Endothelial cell of umbilical vein (primary cell): ENCODE results near the gene DDRGK1. TPM values are rescaled to one million over a fixed set of nuclear protein-coding genes. Genes with fewer than 3 reads are reported as not detected.

Experiments
- BruUV-seq: library from RNA; stranded (reverse); fragments of 400-500 nt; replicated peaks from 2 replicates; lab custom pipeline; 2021; lab: Mats Ljungman, UMichigan
- CTCF ChIA-PET: fragments of 300-600, 350-600 bp; sonication (Branson Sonifier 250); formaldehyde crosslinking; loops from one replicate; lab custom pipeline; 2021; ENCODE audit warnings: antibody characterized with exemption, inconsistent platforms; lab: Charles Lee
- POLR2A ChIA-PET: fragments of 300-600, 350-600 bp; sonication (Branson Sonifier 250); formaldehyde crosslinking; loops from one replicate; lab custom pipeline; 2021; ENCODE audit warnings: antibody characterized with exemption, inconsistent platforms; lab: Charles Lee
- DNase-seq: peaks from one replicate; pipeline ENCODE4 v3.0.0-alpha.2; 2011; ENCODE audit warnings: low read depth, low spot score
- FAIRE-seq: peaks from 2 replicates; lab custom pipeline; 2011; peaks lifted over from hg19 to GRCh38; lab: Jason Lieb, UNC
- H2AFZ ChIP-seq: 2 replicates; pipeline ENCODE4 v1.6.0; 2012; ENCODE audit warnings: low read depth, low read length, control low read depth, inconsistent platforms
- H3K27ac ChIP-seq: 2 replicates; pipeline ENCODE4 v1.5.1; 2011; ENCODE audit warnings: low read depth, mild to moderate bottlenecking, control low read depth, low read length, moderate library complexity; ENCODE audit not compliant: insufficient read depth
- H3K27me3 ChIP-seq, 2 experiments: 2 replicates each; pipeline versions ENCODE4 v1.6.0 to v1.6.1; 2011; ENCODE audit warnings: low read length in 2 of 2, mixed read lengths in 1 of 2; ENCODE audit not compliant: control insufficient read depth in 2 of 2, insufficient read depth in 2 of 2
- H3K36me3 ChIP-seq, 2 experiments: 2 replicates in 1 of 2; 3 replicates in 1 of 2; pipeline ENCODE4 v1.5.1; 2011; ENCODE audit warnings: low read length in 2 of 2, mild to moderate bottlenecking in 1 of 2, moderate library complexity in 1 of 2; ENCODE audit not compliant: control insufficient read depth in 2 of 2, insufficient read depth in 2 of 2; ENCODE audit errors: extremely low read depth in 1 of 2
- H3K4me1 ChIP-seq: 3 replicates; pipeline ENCODE4 v1.5.1; 2011; ENCODE audit warnings: mild to moderate bottlenecking, low read length; ENCODE audit not compliant: control insufficient read depth, insufficient read depth; ENCODE audit errors: extremely low read depth
- H3K4me2 ChIP-seq: 2 replicates; pipeline ENCODE4 v1.6.1; 2011; ENCODE audit warnings: low read length, control low read depth, mixed read lengths; ENCODE audit not compliant: insufficient read depth
- H3K4me3 ChIP-seq, 3 experiments: fragments of 200-600 bp in 1 of 3; sonication (generic), shearing (Covaris generic) in 1 of 3; replicated peaks in 1 of 3; 2 replicates each; pipeline ENCODE4 v1.5.1; 2011 to 2016; ENCODE audit warnings: control low read depth in 3 of 3, low read length in 3 of 3, mild to moderate bottlenecking in 2 of 3, inconsistent platforms in 1 of 3, low read depth in 1 of 3, moderate library complexity in 1 of 3; ENCODE audit not compliant: insufficient read depth in 1 of 3
- H3K79me2 ChIP-seq: 2 replicates; pipeline ENCODE4 v1.6.0; 2012; ENCODE audit warnings: low read length, inconsistent platforms; ENCODE audit not compliant: control insufficient read depth, insufficient read depth
- H3K9ac ChIP-seq: replicated peaks from 2 replicates; pipeline ENCODE3; 2011; ENCODE audit warnings: low read length, control low read depth; ENCODE audit not compliant: insufficient read depth; ENCODE audit errors: extremely low read depth
- H3K9me1 ChIP-seq: replicated peaks from 3 replicates; pipeline ENCODE4 v1.6.0; 2011; ENCODE audit warnings: mild to moderate bottlenecking, low read length; ENCODE audit not compliant: control insufficient read depth, insufficient read depth; ENCODE audit errors: extremely low read depth
- H3K9me3 ChIP-seq: replicated peaks from 2 replicates; pipeline ENCODE4 v1.5.1; 2012; ENCODE audit warnings: low read length, inconsistent platforms; ENCODE audit not compliant: control insufficient read depth, insufficient read depth
- H4K20me1 ChIP-seq: replicated peaks from 2 replicates; pipeline ENCODE3; 2011; ENCODE audit warnings: mild to moderate bottlenecking, low read length; ENCODE audit not compliant: control insufficient read depth, insufficient read depth; ENCODE audit errors: extremely low read depth
- CTCF ChIP-seq, 2 donors: IDR thresholded peaks; 1 replicate in 1 of 2; 2 replicates in 1 of 2; pipeline ENCODE4 v1.5.1; 2011; ENCODE audit warnings: low read length in 2 of 2, mild to moderate bottlenecking in 2 of 2, moderate library complexity in 2 of 2, control low read depth in 1 of 2, inconsistent platforms in 1 of 2, low read depth in 1 of 2; ENCODE audit not compliant: insufficient read depth in 1 of 2; ENCODE audit errors: extremely low read depth in 1 of 2
- EZH2 ChIP-seq: IDR thresholded peaks from 2 replicates; pipeline ENCODE4 v1.6.1; 2012; ENCODE audit warnings: borderline replicate concordance, low read depth, mild to moderate bottlenecking, moderate library complexity, low read length, inconsistent platforms; ENCODE audit not compliant: severe bottlenecking
- FOS ChIP-seq: IDR thresholded peaks from 2 replicates; pipeline ENCODE4 v1.6.1; 2011; ENCODE audit warnings: mild to moderate bottlenecking, low read length, moderate library complexity, borderline replicate concordance; ENCODE audit not compliant: insufficient read depth
- GATA2 ChIP-seq: IDR thresholded peaks from 2 replicates; pipeline ENCODE4 v1.7.0; 2011; ENCODE audit warnings: low read depth, mild to moderate bottlenecking, moderate library complexity, mixed read lengths, low read length; ENCODE audit not compliant: insufficient read length, insufficient read depth
- JUN ChIP-seq: IDR thresholded peaks from 2 replicates; pipeline ENCODE4 v1.6.1; 2011; ENCODE audit warnings: borderline replicate concordance, low read depth; ENCODE audit not compliant: insufficient read length, insufficient read depth
- MAX ChIP-seq: IDR thresholded peaks from 2 replicates; pipeline ENCODE4 v1.6.1; 2011; ENCODE audit not compliant: insufficient read depth, insufficient read length
- MYC ChIP-seq: IDR thresholded peaks from one replicate; pipeline ENCODE4 v1.6.1; 2011; ENCODE audit warnings: mild to moderate bottlenecking, low read depth, low read length
- POLR2A ChIP-seq: IDR thresholded peaks from 2 replicates; pipeline ENCODE4 v1.6.1; 2012; ENCODE audit warnings: low read depth, mild to moderate bottlenecking, control low read depth, low read length
- POLR2AphosphoS5 ChIP-seq: IDR thresholded peaks from 2 replicates; pipeline ENCODE4 v1.6.1; 2012; ENCODE audit warnings: low read depth, mild to moderate bottlenecking, control low read depth, low read length, moderate library complexity; ENCODE audit not compliant: insufficient read depth
- dilution Hi-C: fragments of 300-500 bp; cut with MboI; formaldehyde crosslinking; loops from one replicate; pipeline ENCODE4 v1.15.0; 2019; ENCODE audit warnings: low sequenced_read_pairs; ENCODE audit not compliant: extremely low pct_ligation_motif_present
- intact Hi-C: fragments of 100-400 bp; cut with micrococcal nuclease; formaldehyde crosslinking; loops from one replicate; pipeline ENCODE4 v1.10.0; 2022
- polyA plus RNA-seq, 4 experiments: library from polyadenylated mRNA; depleted of rRNA in 3 of 4; stranded (reverse) in 3 of 4; unstranded in 1 of 4; fragments of >200 nt; gene quantifications; 2 replicates each; pipeline versions ENCODE4 v1.2.1 to v1.2.3, GENCODE V29; 2011 to 2012; ENCODE audit warnings: missing spikeins in 1 of 4
- total RNA-seq: library from RNA; stranded (reverse); gene quantifications from 2 replicates; pipeline ENCODE4 v1.2.3, GENCODE V29; 2021

DDRGK1 gene
- total and polyA plus RNA-seq, 2 donors (not counting 3 experiments of a cell fraction or from before 2014, with no cell fraction given) = 48.5 to 54.0 TPM

- H3K9me3 ChIP-seq = no peaks in the 10 kb centered on the region
- H2AFZ ChIP-seq = no peak overlapping the region
- intact Hi-C loops (no loop called here), dilution Hi-C loops (no loop called here)
- no peaks in the 10 kb centered on the region for H3K79me2 ChIP-seq
- TF ChIP-seq JUN = no peak
- TF ChIP-seq MAX = no peak
- no peak for TF ChIP-seq MYC
- no peak for TF ChIP-seq CTCF (IDR thresholded peaks at IDR 0.05; ENCODE audit: extremely low read depth in 1 of 2, insufficient read depth in 1 of 2, low read depth in 1 of 2, low read length in 2 of 2)
- no peak for TF ChIP-seq POLR2AphosphoS5
- TF ChIP-seq EZH2 = no peak
- no peak for TF ChIP-seq FOS
- TF ChIP-seq POLR2A = no peak
- TF ChIP-seq GATA2 = no peak
- no peaks in the 10 kb centered on the region for H4K20me1 ChIP-seq
- H3K27me3 ChIP-seq = no peaks in the 10 kb centered on the region
- FAIRE-seq = no peak
- no TSS peak for BruUV-seq
- no peaks in the 10 kb centered on the region for H3K4me1 ChIP-seq
- H3K4me3 ChIP-seq = no peak overlapping the region
- no peaks in the 10 kb centered on the region for H3K9me1 ChIP-seq
- ChIA-PET CTCF (interaction anchor here (0.5 kb wide), 1 partner anchor 29 kb away, joined by 3 read pairs; no protein-coding TSS in a partner anchor), POLR2A (no interaction called here)
- H3K27ac ChIP-seq = no peak overlapping the region
- DNase-seq = no peak
- no peak overlapping the region for H3K4me2 ChIP-seq
- H3K9ac ChIP-seq = no peak overlapping the region
- H3K36me3 ChIP-seq = no peaks in the 10 kb centered on the region
Observed at GRCh38 chr20:3227506-3227905, 23.0 kb upstream of the DDRGK1 start.
